Pons (tissue), 1 donor: ENCODE results near the gene CELF2.
A peak's percentile ranks its signal among the peaks of the same experiment; 100 is the strongest.
"Not testable (repeated sequence)": the region's sequence is repeated elsewhere in the genome, so short reads cannot be mapped to it uniquely, and the experiment has no call there.

Experiments used
- DNase-seq: peaks from one replicate; pipeline ENCODE4 v3.0.0-alpha.2; 2016; ENCODE audit warnings: low spot score

Gene CELF2

GRCh38 chr10:11176746-11177145, 159.1 kb downstream of the CELF2 start:
- DNase-seq: no peak

- DNase-seq: no peak
Observed at GRCh38 chr10:11177381-11177780, 159.7 kb downstream of the CELF2 start.

- no peak for DNase-seq
Observed at GRCh38 chr10:11177926-11178471, 160.3 kb downstream of the CELF2 start.

GRCh38 chr10:11178606-11179515, 161.2 kb downstream of the CELF2 start:
- no peak for DNase-seq

- no peak for DNase-seq
Observed at GRCh38 chr10:11179516-11180105, 161.9 kb downstream of the CELF2 start.

GRCh38 chr10:11180228-11180627, 162.6 kb downstream of the CELF2 start:
- no peak for DNase-seq

GRCh38 chr10:11181978-11182377, 164.3 kb downstream of the CELF2 start:
- DNase-seq: no peak

- DNase-seq: no peak
Observed at GRCh38 chr10:11183015-11183414, 165.3 kb downstream of the CELF2 start.

- no peak for DNase-seq
Observed at GRCh38 chr10:11184093-11184492, 166.4 kb downstream of the CELF2 start.

- not testable (repeated sequence) for DNase-seq
Observed at GRCh38 chr10:11185128-11185665, 167.5 kb downstream of the CELF2 start.

GRCh38 chr10:11186374-11186773, 168.7 kb downstream of the CELF2 start:
- DNase-seq: no peak

GRCh38 chr10:11189582-11190376, 172.1 kb downstream of the CELF2 start:
- no peak for DNase-seq

GRCh38 chr10:11191190-11191589, 173.5 kb downstream of the CELF2 start:
- DNase-seq: no peak

GRCh38 chr10:11191678-11192077, 174.0 kb downstream of the CELF2 start:
- DNase-seq: no peak

- DNase-seq: no peak
Observed at GRCh38 chr10:11192304-11193000, 174.8 kb downstream of the CELF2 start.

GRCh38 chr10:11193001-11193551, 175.4 kb downstream of the CELF2 start:
- DNase-seq: no peak

GRCh38 chr10:11194859-11195586, 177.4 kb downstream of the CELF2 start:
- DNase-seq: no peak

GRCh38 chr10:11195623-11196022, 178.0 kb downstream of the CELF2 start:
- no peak for DNase-seq

GRCh38 chr10:11197266-11197712, 179.6 kb downstream of the CELF2 start:
- peak; percentile 73 for DNase-seq

- DNase-seq: no peak
Observed at GRCh38 chr10:11197878-11198277, 180.2 kb downstream of the CELF2 start.
